ENCODE results near the gene PSMD14.

Gene PSMD14

DNA sequence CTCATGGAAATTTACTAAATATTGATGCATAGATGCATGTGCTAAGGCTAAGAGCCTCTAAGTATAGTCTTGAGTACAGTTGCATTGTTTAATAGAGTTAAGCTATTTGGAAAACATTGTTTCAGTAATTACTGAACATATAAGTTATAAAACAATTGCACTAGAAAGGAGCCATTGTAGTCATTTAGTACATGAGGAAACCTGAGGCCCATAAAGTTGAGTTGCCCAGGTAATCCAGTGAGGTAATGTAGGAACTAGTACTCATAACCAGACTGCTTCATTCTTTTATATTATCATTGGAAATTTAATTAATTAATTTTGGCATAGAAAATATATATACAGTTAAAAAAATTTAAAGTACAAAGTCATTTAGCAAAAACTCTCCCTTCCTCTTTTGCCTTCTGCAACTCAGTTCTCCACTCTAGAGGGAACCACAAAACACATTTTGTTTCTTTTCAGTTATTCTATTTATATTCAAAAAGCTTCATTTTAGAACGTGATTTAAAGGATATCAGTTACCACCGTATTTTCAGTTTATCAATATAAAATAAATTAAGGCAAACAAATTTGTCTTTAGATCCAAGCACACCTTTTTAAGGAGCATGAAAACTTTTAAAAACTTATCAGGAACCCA is 80.0 kb downstream of the PSMD14 start:
- DNase-seq, result no peak

DNA sequence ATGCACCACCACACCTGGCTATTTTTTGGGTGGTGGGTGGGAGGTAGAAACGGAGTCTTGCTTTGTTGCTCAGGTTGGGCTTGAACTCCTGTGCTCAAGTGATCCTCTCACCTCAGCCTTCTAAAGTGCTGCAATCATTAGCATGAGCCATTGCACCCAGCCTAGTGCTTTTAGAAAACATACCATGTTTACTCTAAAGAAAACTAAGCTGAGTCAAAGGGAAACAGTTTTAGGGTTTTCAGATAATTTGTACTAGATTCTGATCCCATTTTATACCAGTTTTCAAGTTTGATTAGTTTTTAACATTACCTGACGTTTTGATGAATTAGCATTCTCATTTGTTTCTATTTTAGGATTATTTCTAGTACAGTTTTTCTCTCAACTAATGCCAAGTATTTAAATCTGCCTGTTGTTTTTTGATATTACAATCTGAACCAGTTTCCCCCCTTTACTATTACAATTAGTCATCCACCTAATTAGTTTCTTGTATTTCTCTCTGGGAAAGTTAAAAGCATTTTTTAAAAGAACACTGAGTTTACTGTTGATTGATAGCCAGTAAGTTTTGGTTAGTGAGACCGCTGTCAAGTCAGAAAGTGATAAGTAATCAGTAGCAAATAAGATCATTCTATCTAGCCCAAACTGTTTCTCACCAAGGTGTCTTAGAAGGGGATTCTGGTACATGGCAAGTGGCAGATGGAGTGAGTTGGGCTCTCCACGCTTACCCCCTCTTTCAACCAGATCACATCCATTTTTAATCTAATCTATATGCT is 83.7 kb downstream of the PSMD14 start:
- no peak for DNase-seq

DNA sequence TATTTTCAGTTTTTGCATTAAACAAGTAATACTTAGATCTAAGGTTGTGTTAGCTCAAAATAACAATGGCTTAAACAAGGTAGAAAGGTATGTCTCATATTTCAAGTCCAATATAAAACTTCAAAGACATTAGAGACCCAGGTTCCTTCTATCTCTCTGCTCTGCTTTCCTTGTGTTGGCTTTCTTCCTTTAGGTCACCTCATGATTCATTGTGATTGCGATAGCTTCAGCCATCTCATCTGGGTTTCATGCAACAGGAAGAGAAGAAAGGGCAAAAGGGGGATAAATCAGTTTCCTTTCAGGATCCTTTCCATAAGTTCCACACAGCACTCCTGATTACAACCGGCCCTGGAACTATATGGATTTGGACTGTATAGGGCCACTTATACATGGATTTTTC is 91.9 kb downstream of the PSMD14 start:
- no peak for DNase-seq

DNA sequence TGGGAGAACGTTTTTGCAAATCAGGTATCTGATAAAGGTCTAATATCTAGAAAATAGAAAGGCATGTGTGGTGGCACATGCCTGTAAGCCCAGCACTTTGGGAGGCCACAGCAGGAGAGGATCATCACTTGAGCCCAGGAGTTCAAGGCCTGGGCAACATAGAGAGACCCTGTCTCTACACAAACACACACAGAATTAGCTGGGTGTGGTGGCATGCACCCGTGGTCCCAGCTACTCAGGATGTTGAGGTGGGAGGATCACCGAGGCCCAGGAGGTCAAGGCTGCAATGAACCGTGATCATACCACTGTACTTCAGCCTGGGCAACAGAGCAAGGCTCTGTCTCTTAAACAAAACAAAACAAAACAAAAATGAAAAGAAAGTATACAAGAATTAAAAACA is 94.1 kb downstream of the PSMD14 start:
- DNase-seq, result no peak

DNA sequence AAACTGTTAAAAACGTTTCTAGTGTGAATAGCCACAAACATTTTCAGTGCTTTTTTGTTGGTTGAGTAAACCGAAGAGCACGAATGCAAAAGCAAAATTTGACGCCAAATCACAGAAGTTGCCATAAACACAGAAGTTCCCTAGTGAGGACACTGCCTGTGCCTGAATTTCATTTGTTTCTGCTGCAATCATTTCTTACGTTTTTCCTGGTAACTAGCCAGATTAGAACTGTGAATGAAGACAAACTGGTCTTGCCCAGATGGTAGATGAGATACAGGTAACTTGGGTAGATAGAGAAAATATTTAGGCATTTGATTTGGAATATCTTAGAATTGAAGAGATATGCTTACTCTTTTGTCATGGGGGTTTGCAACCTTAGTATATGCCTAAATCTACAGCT is 98.1 kb downstream of the PSMD14 start:
- DNase-seq, result no peak

DNA sequence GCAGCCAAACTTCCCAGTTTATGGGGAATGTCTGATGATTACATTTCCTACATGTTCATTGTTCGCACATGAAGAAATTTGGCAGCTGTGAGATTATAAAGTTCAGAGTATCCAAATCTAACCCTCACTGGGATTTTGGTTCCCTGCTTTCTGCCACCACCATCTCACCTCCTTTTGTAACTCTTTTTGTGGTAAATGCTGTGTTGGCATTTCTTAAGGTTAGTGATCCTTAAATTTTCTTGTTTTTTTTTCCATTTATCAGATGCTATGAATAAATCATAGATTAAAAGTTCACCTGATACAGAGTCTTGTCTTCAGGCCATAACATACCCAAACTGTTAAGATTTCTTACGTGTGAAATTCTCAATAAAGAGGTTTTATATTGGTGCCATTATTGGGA is 99.4 kb downstream of the PSMD14 start:
- no peak for DNase-seq

DNA sequence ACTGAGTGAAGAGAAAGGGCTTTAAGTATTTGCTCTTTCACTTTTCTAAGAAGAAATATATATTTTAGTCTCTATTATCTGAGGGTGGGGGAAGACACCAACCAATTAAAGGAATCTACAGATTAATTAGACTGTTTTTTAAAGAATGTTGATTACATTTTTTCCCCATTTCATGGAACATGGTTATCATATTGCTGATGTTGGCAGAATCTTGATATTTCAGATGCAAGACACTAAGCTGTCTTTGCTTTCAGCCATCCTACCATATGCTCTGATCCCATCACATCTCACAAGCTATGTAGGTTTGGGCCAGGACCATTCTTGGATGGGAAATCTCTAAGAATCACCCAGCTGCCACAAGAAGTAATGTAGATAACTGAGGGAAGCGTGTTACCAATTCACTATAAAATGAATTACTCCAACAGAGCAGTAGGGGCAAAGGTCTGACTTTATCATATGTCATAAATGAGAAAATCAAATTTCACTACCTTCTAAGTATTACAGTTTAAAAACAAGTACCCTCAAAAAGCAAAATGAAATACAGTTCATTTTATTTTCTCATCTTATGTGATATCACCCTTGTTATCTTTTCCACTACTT is 101.2 kb downstream of the PSMD14 start:
- no peak for DNase-seq

DNA sequence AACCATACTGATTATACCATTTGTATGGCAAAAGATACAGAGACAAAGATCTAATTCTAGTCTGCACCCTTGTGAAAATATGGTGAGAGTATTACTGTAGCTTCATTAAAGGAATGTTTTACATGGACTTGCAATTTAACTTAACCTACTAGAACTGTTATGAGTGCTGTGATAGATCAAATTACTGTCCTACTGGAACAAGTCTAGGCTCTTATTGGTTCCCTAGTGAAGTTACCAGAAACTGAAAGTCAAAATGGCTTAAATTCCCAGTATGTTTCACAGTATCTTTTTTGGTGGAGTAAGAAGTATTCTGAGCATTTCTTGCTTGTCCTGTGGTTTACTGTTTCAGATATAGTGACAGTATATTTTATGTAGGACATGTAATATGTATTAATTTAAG is 104.1 kb downstream of the PSMD14 start:
- no peak for DNase-seq

DNA sequence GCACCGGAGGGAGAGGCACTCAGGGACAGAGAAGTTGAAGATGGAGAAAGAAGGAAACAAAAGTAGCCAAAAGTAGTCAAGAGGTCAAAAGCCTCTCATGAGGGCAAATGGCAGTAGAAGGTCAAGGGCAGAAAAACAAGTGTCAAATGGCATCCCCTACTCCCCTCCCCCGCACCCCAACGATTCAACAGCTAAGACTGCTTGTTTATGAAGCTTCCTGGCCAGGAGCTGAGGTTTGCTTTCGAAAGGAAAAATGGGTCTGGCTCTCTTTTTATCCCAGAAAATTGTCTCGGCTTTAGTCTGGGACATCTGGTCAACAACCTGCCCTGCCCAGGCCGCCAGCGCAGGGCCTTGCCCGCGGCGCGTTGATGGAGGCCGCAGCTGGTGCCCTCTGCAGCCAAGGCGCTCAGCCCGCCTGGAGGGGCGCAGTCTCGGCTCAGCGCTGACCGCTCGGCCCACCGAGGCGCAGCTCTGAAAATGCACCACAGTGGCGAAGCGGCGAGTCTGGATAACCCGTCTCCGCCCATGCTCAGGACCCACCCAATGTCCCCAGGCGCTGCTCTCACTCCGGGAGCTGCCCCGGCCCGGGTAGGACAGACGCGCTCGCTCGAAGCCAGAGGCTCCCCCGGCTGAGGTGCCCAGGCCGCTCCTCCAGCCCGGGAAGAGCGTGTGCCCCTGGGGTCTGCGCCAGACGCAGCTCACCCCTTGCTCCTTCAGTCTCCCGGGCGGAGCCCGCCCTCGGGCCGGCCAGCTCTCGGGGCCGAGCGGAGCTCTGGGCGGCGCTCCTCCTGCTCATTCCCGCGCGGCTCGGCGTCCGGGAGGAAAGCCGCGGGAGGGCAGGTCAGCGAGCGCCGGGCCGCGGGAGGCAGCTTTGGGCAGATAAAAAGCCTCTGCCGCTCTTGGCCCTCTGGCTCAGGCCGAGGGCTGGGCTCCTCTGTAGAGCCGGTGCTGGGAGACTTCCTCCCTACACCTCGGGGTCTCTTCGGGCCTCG is 106.1 kb downstream of the PSMD14 start:
- peak; percentile 60 for DNase-seq

DNA sequence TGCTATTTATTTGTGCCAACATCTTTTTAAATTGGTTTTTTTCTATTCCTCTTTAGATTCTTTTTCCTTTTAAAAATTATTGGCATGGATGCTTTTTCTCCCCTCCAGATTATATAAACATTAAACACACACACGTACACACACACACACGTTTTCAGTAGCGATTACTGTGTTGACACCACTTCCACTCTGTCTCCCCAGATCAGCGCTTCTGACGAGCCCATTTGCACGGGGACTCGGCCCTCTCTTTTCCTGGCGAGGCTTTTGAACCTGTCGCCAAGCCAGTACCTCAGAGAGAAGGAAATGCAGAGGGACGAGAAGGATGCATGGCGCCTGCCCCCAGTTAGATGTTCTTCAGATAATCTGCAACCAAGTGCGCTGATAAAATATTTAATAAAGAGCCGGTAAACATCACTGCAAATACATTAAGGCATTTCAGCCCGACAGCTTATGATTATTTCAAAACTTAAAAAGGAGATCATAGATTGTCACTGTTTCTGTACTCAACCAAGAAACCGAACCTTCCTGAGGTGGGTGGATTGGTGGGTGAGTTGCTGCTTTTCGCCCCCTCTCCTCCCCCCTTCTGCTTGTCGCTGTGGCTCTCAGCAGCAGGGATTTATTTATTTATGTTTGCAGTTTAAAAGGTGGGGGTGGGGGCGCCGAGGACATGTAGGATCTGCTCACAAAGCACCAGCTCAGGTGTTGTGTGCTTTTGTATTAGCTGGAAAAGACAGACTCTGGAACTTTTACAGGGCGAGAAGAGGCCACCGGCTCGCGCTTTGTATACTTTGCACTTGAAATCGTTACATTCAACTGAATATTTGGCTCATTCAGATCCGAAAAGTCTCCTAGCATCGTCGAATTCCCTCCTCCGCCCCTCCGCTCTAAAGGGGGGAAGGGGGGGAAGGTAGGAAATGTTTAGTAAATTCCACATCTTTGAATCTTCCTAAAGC is 107.1 kb downstream of the PSMD14 start:
- peak; percentile 64 for DNase-seq

DNA sequence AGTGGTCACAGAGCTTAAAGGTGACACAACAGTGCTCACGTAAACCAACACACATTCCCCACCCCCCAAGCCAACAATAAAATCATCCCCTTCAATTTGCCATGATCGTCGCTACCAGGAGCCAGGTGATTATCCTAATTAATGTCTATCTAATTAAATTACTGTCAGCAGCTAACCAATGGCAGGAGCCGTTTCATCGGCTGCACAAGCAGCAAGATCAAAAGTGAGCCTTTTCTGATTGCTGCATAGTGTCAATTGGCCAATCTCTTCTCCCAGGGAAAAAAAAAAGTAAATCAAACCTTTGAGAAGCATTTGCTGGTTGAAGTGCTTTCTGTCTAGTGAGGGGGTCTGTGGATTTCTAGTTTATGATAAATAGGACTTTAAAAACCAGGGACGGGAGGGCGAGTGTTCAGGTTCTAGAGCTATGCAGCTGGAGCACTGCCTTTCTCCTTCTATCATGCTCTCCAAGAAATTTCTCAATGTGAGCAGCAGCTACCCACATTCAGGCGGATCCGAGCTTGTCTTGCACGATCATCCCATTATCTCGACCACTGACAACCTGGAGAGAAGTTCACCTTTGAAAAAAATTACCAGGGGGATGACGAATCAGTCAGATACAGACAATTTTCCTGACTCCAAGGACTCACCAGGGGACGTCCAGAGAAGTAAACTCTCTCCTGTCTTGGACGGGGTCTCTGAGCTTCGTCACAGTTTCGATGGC is 107.9 kb downstream of the PSMD14 start, which contains the start of gene TBR1:
Gene TBR1, plus strand, starts transcription at position 311 of the 721 bp plus-strand sequence. Its CDS starts 114 bp downstream, at position 425.
- DNase-seq, result no peak

DNA sequence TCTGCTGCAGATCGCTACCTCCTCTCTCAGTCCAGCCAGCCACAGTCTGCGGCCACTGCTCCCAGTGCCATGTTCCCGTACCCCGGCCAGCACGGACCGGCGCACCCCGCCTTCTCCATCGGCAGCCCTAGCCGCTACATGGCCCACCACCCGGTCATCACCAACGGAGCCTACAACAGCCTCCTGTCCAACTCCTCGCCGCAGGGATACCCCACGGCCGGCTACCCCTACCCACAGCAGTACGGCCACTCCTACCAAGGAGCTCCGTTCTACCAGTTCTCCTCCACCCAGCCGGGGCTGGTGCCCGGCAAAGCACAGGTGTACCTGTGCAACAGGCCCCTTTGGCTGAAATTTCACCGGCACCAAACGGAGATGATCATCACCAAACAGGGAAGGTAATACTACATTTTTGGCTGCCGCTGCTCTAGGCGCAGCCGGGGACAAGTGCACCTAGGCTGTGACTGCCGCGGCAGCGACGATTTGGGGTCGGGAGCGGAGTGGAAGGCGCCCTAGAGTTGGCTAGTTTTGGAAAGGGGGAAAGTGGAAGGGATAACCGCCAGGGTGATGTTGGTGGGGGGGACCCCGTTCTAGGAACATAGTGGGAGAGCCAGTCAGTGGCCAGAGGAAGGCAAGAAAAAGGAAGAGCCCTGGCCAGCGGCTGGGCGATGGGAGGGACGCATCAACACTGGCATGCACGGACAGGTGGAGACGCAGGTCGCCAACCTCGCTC is 108.6 kb downstream of the PSMD14 start:
- DNase-seq, result peak; percentile 64

DNA sequence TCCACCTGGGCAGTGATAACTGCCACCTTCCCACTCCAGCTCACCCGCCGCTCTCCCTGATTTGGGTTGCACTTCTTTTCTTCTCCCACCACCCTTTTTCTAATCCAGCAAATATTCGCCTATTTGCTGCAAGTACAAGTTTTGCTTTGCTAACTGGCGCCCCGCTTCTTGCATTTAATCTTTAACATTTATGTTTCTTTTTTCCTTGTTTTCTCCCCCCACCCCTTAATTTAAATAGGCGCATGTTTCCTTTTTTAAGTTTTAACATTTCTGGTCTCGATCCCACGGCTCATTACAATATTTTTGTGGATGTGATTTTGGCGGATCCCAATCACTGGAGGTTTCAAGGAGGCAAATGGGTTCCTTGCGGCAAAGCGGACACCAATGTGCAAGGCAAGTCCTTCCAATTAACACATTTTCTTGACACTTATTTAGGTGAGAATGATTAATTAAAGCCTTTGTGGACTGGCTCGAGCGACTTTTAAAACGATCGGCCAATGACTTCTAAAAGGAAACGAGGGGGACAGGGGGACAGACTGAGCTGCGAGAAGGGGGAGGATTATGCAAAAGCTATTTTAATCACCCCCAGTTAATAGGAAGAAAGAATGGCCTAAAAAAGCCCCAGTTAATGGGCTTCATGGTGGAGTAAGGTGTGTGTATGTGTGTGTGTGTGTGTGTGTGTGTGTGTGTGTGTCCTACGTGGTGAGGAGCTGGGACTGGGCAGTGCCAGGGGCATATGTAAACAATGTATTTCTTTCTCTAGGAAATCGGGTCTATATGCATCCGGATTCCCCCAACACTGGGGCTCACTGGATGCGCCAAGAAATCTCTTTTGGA is 109.4 kb downstream of the PSMD14 start:
- DNase-seq, result no peak

DNA sequence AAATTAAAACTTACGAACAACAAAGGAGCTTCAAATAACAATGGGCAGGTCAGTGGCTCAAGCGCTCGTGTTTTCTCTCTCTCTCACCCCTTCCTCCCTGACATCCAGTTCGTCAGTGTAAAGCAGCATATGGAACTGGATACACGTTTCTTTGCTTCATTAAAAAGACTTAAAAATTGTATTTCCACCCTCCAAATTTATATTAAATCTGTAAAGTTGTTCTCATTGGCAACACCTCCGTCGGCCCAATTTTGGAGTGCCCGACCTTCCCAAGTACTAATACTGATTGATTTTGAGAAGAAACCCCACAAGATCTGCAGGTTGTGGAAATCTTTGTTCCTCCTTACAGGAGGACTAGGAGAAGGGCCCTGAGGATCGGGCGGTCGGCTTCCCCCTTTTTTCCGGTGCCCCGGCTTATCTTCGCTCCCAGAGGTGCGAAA is 110.1 kb downstream of the PSMD14 start:
- peak; percentile 56 for DNase-seq

DNA sequence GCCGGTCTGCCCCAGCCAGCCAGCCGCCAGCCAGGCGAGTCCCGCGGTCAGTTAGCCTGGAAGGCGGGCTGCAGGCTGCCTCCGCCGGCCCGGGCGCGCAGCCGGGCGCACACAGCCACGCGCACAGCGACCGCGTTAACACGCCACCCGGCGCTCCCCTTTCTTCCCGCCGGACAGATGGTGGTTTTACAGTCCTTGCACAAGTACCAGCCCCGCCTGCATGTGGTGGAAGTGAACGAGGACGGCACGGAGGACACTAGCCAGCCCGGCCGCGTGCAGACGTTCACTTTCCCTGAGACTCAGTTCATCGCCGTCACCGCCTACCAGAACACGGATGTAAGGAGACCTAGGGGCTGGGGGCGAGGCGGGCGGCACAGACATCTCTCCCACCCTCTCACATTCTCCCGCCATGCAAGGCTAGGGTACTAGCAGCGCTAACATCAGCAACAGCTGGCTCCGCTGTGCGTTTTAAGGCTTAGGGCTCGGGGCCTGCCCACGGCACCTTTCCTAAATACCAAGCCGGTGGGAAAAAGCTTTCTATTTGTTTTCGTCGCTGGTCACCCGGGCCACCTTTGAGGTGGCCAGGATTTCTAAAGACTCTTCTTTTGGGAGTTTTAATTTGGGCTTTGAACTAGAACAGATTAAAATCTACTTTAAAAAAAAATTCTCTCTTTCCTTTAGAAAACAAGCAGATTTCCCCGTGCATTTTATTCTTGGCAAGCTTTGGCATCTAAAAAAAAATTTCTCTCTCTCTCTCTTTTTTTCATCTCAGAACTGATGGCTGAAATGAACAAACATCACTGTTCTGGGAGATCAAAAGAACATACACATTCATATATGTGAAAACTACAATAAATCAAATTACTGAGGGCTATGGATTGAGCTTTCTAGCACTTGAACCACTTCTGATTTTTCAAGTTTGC is 110.8 kb downstream of the PSMD14 start:
- peak; percentile 59 for DNase-seq

DNA sequence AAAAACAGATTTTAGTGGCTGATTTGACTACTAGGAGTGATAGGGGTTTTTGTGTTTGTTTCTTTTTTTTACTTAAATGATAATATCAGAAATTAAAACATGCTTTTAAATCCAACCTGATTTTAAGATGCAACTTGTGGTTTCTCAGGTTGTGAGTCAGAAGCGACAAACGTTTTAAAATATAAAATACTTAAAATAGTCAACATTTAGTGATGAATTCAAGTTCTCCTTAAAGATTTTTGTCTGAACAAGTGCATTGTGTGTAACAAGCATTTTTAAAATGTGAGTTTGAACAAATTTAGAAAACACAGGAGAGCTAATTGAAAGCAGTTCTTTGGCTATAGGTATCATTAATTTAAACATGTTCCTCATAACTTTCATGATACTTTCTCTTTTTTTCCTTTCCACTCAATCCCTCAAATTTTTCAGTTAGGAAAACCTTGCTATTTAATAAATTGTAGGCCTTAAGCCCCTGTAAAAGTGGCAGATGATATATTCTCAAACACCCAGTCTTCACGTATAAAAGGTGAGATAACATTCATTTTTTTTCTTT is 111.5 kb downstream of the PSMD14 start:
- no peak for DNase-seq

DNA sequence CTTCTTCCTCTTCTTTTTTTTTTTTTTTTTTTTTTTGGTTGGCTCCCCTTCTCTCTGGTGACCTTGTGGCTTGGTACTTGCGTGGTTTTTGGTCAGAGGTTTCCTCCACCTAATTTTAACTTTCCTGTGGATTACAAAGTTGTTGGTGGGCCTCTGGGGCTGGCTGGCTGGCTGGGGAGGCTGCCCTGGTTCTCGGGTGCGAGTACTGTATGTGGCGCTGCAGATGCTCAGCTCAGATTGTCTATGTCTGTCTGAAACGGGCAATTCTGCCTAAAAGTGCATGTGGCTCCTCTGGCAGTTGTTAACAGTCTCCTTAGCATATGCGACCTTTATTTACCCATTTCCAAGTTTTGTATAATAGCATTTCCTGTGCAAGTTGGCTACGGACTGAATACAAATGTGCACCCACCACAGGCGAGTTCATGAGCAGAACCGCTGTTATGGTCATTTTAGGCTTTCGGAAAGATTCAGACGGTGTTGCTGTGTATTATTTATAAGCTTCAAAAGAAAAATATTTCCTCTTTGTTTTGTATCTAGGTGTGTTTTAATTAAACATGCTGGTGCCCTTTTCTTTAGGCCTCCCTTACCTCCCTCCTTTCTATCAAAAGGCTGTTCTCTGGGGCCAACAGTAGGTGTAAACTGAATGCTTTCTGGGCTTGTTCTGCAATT is 112.3 kb downstream of the PSMD14 start:
- DNase-seq, result no peak
